CD4-positive, alpha-beta memory T cell (primary cell): ENCODE measurements around the gene GPR61. TPM values are rescaled to one million over a fixed set of nuclear protein-coding genes. Genes with fewer than 3 reads are reported as not detected.

Experiments
- CTCF ChIA-PET: fragments of 350-600 bp; sonication (Branson Sonifier 250); formaldehyde crosslinking; loops from one replicate; lab custom pipeline; 2021; ENCODE audit warnings: inconsistent platforms; ENCODE audit not compliant: partially characterized antibody; lab: Charles Lee
- POLR2A ChIA-PET: fragments of 350-600 bp; sonication (Branson Sonifier 250); formaldehyde crosslinking; loops from one replicate; lab custom pipeline; 2021; ENCODE audit not compliant: partially characterized antibody; lab: Charles Lee
- DNase-seq, 5 donors: peaks; one replicate each; pipeline versions ENCODE4 v3.0.0 to v3.0.0-alpha.2; 2020 to 2022; ENCODE audit warnings: mixed read lengths in 1 of 5
- H3K27ac ChIP-seq: one replicate; pipeline ENCODE4 v1.7.0; 2013; ENCODE audit warnings: low read depth, low read length
- H3K27me3 ChIP-seq: 2 replicates; pipeline ENCODE4 v1.7.0; 2013; ENCODE audit warnings: mild to moderate bottlenecking, low read length, moderate library complexity; ENCODE audit not compliant: insufficient read depth
- H3K36me3 ChIP-seq: 2 replicates; pipeline ENCODE4 v1.7.0; 2013; ENCODE audit warnings: mild to moderate bottlenecking, low read length, moderate library complexity; ENCODE audit not compliant: insufficient read depth
- H3K4me1 ChIP-seq: 2 replicates; pipeline ENCODE4 v1.7.0; 2013; ENCODE audit warnings: mild to moderate bottlenecking, low read length, moderate library complexity; ENCODE audit not compliant: insufficient read depth
- H3K4me3 ChIP-seq, 2 donors: one replicate each; pipeline ENCODE4 v1.7.0; 2013; ENCODE audit warnings: low read length in 2 of 2, mild to moderate bottlenecking in 1 of 2
- H3K9me3 ChIP-seq, 2 donors: one replicate each; pipeline ENCODE4 v1.7.0; 2013; ENCODE audit warnings: low read length in 2 of 2, control low read depth in 1 of 2; ENCODE audit not compliant: control insufficient read depth in 1 of 2
- H3K27ac Mint-ChIP-seq, 7 donors: one replicate each; pipeline ENCODE4 v1.8.0; 2020 to 2021; ENCODE audit warnings: mixed read lengths in 7 of 7, mild to moderate bottlenecking in 6 of 7, inconsistent platforms in 3 of 7, moderate library complexity in 3 of 7
- H3K27me3 Mint-ChIP-seq, 2 donors: one replicate each; pipeline ENCODE4 v1.8.0; 2020 to 2021; ENCODE audit warnings: mixed read lengths in 2 of 2
- H3K36me3 Mint-ChIP-seq, 2 donors: one replicate each; pipeline ENCODE4 v1.8.0; 2020 to 2021; ENCODE audit warnings: mixed read lengths in 2 of 2, inconsistent platforms in 1 of 2, mild to moderate bottlenecking in 1 of 2
- H3K4me1 Mint-ChIP-seq, 4 donors: one replicate each; pipeline ENCODE4 v1.8.0; 2020 to 2021; ENCODE audit warnings: mixed read lengths in 4 of 4, mild to moderate bottlenecking in 1 of 4
- H3K4me3 Mint-ChIP-seq, 8 donors: one replicate each; pipeline ENCODE4 v1.8.0; 2020 to 2021; ENCODE audit warnings: mixed read lengths in 8 of 8, mild to moderate bottlenecking in 7 of 8, moderate library complexity in 6 of 8, inconsistent platforms in 3 of 8
- H3K9me3 Mint-ChIP-seq, 8 donors: one replicate each; pipeline ENCODE4 v1.8.0; 2020 to 2021; ENCODE audit warnings: mixed read lengths in 8 of 8, mild to moderate bottlenecking in 5 of 8, inconsistent platforms in 3 of 8, moderate library complexity in 1 of 8
- intact Hi-C: fragments of 100-400 bp; cut with micrococcal nuclease; formaldehyde crosslinking; loops from one replicate; pipeline ENCODE4 v1.15.1; 2023
- polyA plus RNA-seq, 2 donors: library from polyadenylated mRNA; unstranded; fragments of 300-500 nt; fragmentation: Illumina TruSeq; gene quantifications; one replicate each; pipeline ENCODE4 v1.2.3, GENCODE V29; 2021
- total RNA-seq, 2 experiments: library from RNA; stranded (reverse); gene quantifications; one replicate each; pipeline ENCODE4 v1.2.3, GENCODE V29; 2021

The GPR61 gene
- total and polyA plus RNA-seq, 4 experiments from 2014 or later, result 0.35 to 0.84 (median 0.53) TPM; not detected in 1

- peaks cover 30% of the 10 kb centered on the region for H3K36me3 ChIP-seq
- peaks cover 43 to 74% of the 10 kb centered on the region in 2 donors for H3K36me3 Mint-ChIP-seq
- no peaks in the 10 kb centered on the region for H3K4me1 ChIP-seq
- H3K27me3 Mint-ChIP-seq, result no peaks in the 10 kb centered on the region
- H3K9me3 Mint-ChIP-seq, result no peaks in the 10 kb centered on the region
- no peak overlapping the region for H3K27ac Mint-ChIP-seq
- H3K4me3 ChIP-seq, result no peak overlapping the region
- H3K9me3 ChIP-seq, result no peaks in the 10 kb centered on the region
- intact Hi-C loops, result no loop called here
- no peak overlapping the region for H3K27ac ChIP-seq
- no peaks in the 10 kb centered on the region for H3K27me3 ChIP-seq
- CTCF ChIA-PET, result no interaction called here
- no peaks in the 10 kb centered on the region for H3K4me1 Mint-ChIP-seq
- no peak for DNase-seq
- POLR2A ChIA-PET, result no interaction called here
- no peak overlapping the region for H3K4me3 Mint-ChIP-seq
Observed at GRCh38 chr1:109592916-109593315, 53.2 kb downstream of the GPR61 start.

- Histone ChIP-seq H3K9me3 (no peaks in the 10 kb centered on the region), H3K27me3 (no peaks in the 10 kb centered on the region), H3K27ac (no peak overlapping the region), H3K36me3 (peaks cover 24% of the 10 kb centered on the region), H3K4me3 (no peak overlapping the region), H3K4me1 (no peaks in the 10 kb centered on the region)
- intact Hi-C loops, result no loop called here
- ChIA-PET POLR2A (no interaction called here), CTCF (interaction anchor here (1.2 kb wide), 1 partner anchor 63 kb away, joined by 4 read pairs; no protein-coding TSS in a partner anchor)
- Mint-ChIP-seq H3K27ac (peak overlapping the region in 1 of 7 donors; percentile 64), H3K4me1 (peaks cover 0 to 1% (median 0%) of the 10 kb centered on the region in 4 donors), H3K36me3 (peaks cover 23 to 60% of the 10 kb centered on the region in 2 donors), H3K4me3 (no peak overlapping the region), H3K27me3 (no peaks in the 10 kb centered on the region), H3K9me3 (no peaks in the 10 kb centered on the region)
- DNase-seq, result no peak
Observed at GRCh38 chr1:109595531-109595930, 55.9 kb downstream of the GPR61 start.

Other genes starting within 250 kb of the GPR61 start
- not detected for gene MYBPHL, start 232.9 kb upstream of the GPR61 start, total RNA-seq
- not detected for gene MYBPHL, start 232.9 kb upstream of the GPR61 start, polyA plus RNA-seq
- gene SORT1, start 142.0 kb upstream of the GPR61 start, total RNA-seq, result under 1 TPM; 0.69 to 0.93 TPM
- gene SORT1, start 142.0 kb upstream of the GPR61 start, polyA plus RNA-seq, result not detected
- 10 to 100 TPM; 87.7 to 90.2 TPM for gene PSMA5, start 113.4 kb upstream of the GPR61 start, total RNA-seq
- 100 to 1,000 TPM in 1 of 2 donors, 10 to 100 TPM in 1; 96.7 to 122 TPM for gene PSMA5, start 113.4 kb upstream of the GPR61 start, polyA plus RNA-seq
- not detected for gene SYPL2, start 73.3 kb upstream of the GPR61 start, total RNA-seq
- gene SYPL2, start 73.3 kb upstream of the GPR61 start, polyA plus RNA-seq, result not detected
- gene ATXN7L2, start 56.0 kb upstream of the GPR61 start, total RNA-seq, result 1 to 10 TPM; 7.4 to 9.0 TPM
- gene ATXN7L2, start 56.0 kb upstream of the GPR61 start, polyA plus RNA-seq, result 1 to 10 TPM; 1.9 to 6.9 TPM
- 10 to 100 TPM; 40.7 to 41.6 TPM for gene CYB561D1, start 45.8 kb upstream of the GPR61 start, total RNA-seq
- 10 to 100 TPM; 13.6 to 17.1 TPM for gene CYB561D1, start 45.8 kb upstream of the GPR61 start, polyA plus RNA-seq
- 10 to 100 TPM; 28.1 to 29.3 TPM for gene AMIGO1, start 30.1 kb upstream of the GPR61 start, total RNA-seq
- gene AMIGO1, start 30.1 kb upstream of the GPR61 start, polyA plus RNA-seq, result 10 to 100 TPM in 1 of 2 donors, 1 to 10 TPM in 1; 6.4 to 19.8 TPM
- 1 to 10 TPM; 7.7 to 8.1 TPM for gene GNAI3, start 8.7 kb downstream of the GPR61 start, total RNA-seq
- gene GNAI3, start 8.7 kb downstream of the GPR61 start, polyA plus RNA-seq, result 10 to 100 TPM in 1 of 2 donors, 1 to 10 TPM in 1; 9.8 to 11.6 TPM
- not detected for gene GNAT2, start 79.7 kb downstream of the GPR61 start, total RNA-seq
- gene GNAT2, start 79.7 kb downstream of the GPR61 start, polyA plus RNA-seq, result not detected
- 10 to 100 TPM; 87.0 to 96.1 TPM for gene AMPD2, start 80.0 kb downstream of the GPR61 start, total RNA-seq
- gene AMPD2, start 80.0 kb downstream of the GPR61 start, polyA plus RNA-seq, result 10 to 100 TPM; 43.8 to 56.2 TPM
- 10 to 100 TPM; 12.6 to 14.2 TPM for gene GSTM4, start 116.2 kb downstream of the GPR61 start, total RNA-seq
- gene GSTM4, start 116.2 kb downstream of the GPR61 start, polyA plus RNA-seq, result 10 to 100 TPM in 1 of 2 donors, 1 to 10 TPM in 1; 1.7 to 10.4 TPM
- 10 to 100 TPM; 30.9 to 31.4 TPM for gene GSTM2, start 128.2 kb downstream of the GPR61 start, total RNA-seq
- gene GSTM2, start 128.2 kb downstream of the GPR61 start, polyA plus RNA-seq, result 10 to 100 TPM; 11.8 to 14.0 TPM
- gene GSTM1, start 147.9 kb downstream of the GPR61 start, total RNA-seq, result not detected
- under 1 TPM in 1 of 2 donors, not detected in 1; 0.49 TPM for gene GSTM1, start 147.9 kb downstream of the GPR61 start, polyA plus RNA-seq
- gene GSTM5, start 172.4 kb downstream of the GPR61 start, total RNA-seq, result not detected
- not detected for gene GSTM5, start 172.4 kb downstream of the GPR61 start, polyA plus RNA-seq
- gene GSTM3, start 201.2 kb downstream of the GPR61 start, total RNA-seq, result 1 to 10 TPM; 1.2 TPM
- 10 to 100 TPM; 25.7 to 44.3 TPM for gene GSTM3, start 201.2 kb downstream of the GPR61 start, polyA plus RNA-seq
- not detected for gene EPS8L3, start 224.1 kb downstream of the GPR61 start, total RNA-seq
- not detected for gene EPS8L3, start 224.1 kb downstream of the GPR61 start, polyA plus RNA-seq